GM23248 (cell line): ENCODE data around the gene ENKD1. TPM values are rescaled to one million over a fixed set of nuclear protein-coding genes. Genes with fewer than 3 reads are reported as not detected.
A peak's percentile ranks its signal among the peaks of the same experiment; 100 is the strongest.

Experiments used
- DNase-seq: peaks from one replicate; pipeline ENCODE4 v3.0.0-alpha.2; 2015
- H2AFZ ChIP-seq: fragments of 200-600 bp; sonication (generic); 2 replicates; pipeline ENCODE4 v1.6.1; 2016; ENCODE audit warnings: antibody characterized with exemption
- H3F3A ChIP-seq: fragments of 200-600 bp; sonication (generic); 2 replicates; pipeline ENCODE4 v1.6.1; 2016; ENCODE audit warnings: mild to moderate bottlenecking, antibody characterized with exemption, mixed run types; ENCODE audit not compliant: insufficient read depth
- H3K27ac ChIP-seq: fragments of 200-600 bp; sonication (generic); 2 replicates; pipeline ENCODE4 v1.5.1; 2016; ENCODE audit warnings: mild to moderate bottlenecking
- H3K27me3 ChIP-seq: fragments of 200-600 bp; sonication (generic); replicated peaks from 2 replicates; pipeline ENCODE4 v1.6.1; 2016; ENCODE audit warnings: mild to moderate bottlenecking; ENCODE audit not compliant: insufficient read depth
- H3K36me3 ChIP-seq: fragments of 200-600 bp; sonication (generic); 2 replicates; pipeline ENCODE4 v1.6.1; 2016; ENCODE audit warnings: low read depth, mild to moderate bottlenecking
- H3K4me1 ChIP-seq: fragments of 200-600 bp; sonication (generic); 2 replicates; pipeline ENCODE4 v1.6.1; 2016; ENCODE audit warnings: mild to moderate bottlenecking; ENCODE audit not compliant: insufficient read depth
- H3K4me2 ChIP-seq: fragments of 200-600 bp; sonication (generic); one replicate; pipeline ENCODE4 v1.6.1; 2016; ENCODE audit warnings: mild to moderate bottlenecking; ENCODE audit not compliant: unreplicated experiment
- H3K4me3 ChIP-seq: fragments of 200-600 bp; sonication (generic); 2 replicates; pipeline ENCODE4 v1.5.1; 2016; ENCODE audit warnings: mild to moderate bottlenecking
- H3K79me2 ChIP-seq: fragments of 200-600 bp; sonication (generic); 2 replicates; pipeline ENCODE4 v1.6.1; 2016; ENCODE audit warnings: mild to moderate bottlenecking; ENCODE audit not compliant: insufficient read depth
- H3K9ac ChIP-seq: fragments of 200-600 bp; sonication (generic); 2 replicates; pipeline ENCODE4 v1.6.1; 2016; ENCODE audit warnings: mild to moderate bottlenecking
- H3K9me2 ChIP-seq: fragments of 200-600 bp; sonication (generic); 2 replicates; pipeline ENCODE4 v1.6.1; 2016; ENCODE audit warnings: mixed run types, mild to moderate bottlenecking, moderate library complexity; ENCODE audit not compliant: insufficient read depth
- H3K9me3 ChIP-seq: fragments of 200-600 bp; sonication (generic); one replicate; pipeline ENCODE4 v1.6.1; 2017; ENCODE audit warnings: low read depth
- H4K20me1 ChIP-seq: fragments of 200-600 bp; sonication (generic); 2 replicates; pipeline ENCODE4 v1.6.0; 2016; ENCODE audit not compliant: insufficient read depth
- EZH2 ChIP-seq: fragments of 200-600 bp; sonication (generic); IDR thresholded peaks from 2 replicates; pipeline ENCODE4 v1.6.1; 2018; ENCODE audit warnings: antibody characterized with exemption, mild to moderate bottlenecking; ENCODE audit not compliant: insufficient read depth, poor library complexity, severe bottlenecking
- EZH2phosphoT487 ChIP-seq: fragments of 200-600 bp; sonication (generic); IDR thresholded peaks from 2 replicates; pipeline ENCODE4 v1.6.1; 2018; ENCODE audit warnings: antibody characterized with exemption, moderate library complexity, mild to moderate bottlenecking, low read depth; ENCODE audit not compliant: insufficient read depth
- WGBS, 2 experiments: methylation state at CpG; one replicate each; pipeline ENCODE4 v1.1.6; 2015 to 2017; ENCODE audit warnings: low lambda C conversion rate in 2 of 2, low coverage in 1 of 2; ENCODE audit errors: missing lambda C conversion rate in 2 of 2; 5-methylcytosine and 5-hydroxymethylcytosine counted together
- in situ Hi-C: fragments of 300-500 bp; cut with MboI; formaldehyde crosslinking; loops from 2 replicates; pipeline ENCODE4 v1.15.0; 2020
- polyA plus RNA-seq: library from polyadenylated mRNA; unstranded; fragments of >200 nt; fragmentation: Nextera tagmentation; extraction: Ambion mirVana; gene quantifications from 2 replicates; pipeline ENCODE4 v1.2.1, GENCODE V29; 2016
- total RNA-seq: library from RNA; depleted of rRNA; stranded (reverse); fragments of >200 nt; shearing (Covaris generic); gene quantifications from 2 replicates; pipeline ENCODE4 v1.2.3, GENCODE V29; 2014

Gene ENKD1
- total and polyA plus RNA-seq, 2 experiments from 2014 or later, result 8.3 to 11.2 TPM

- Histone ChIP-seq H2AFZ (peak overlapping the region; percentile 93), H3K79me2 (peaks cover 11% of the 10 kb centered on the region), H3K27ac (peak overlapping the region; percentile 49), H3K4me3 (peak overlapping the region; percentile 82), H4K20me1 (no peaks in the 10 kb centered on the region), H3K9me2 (no peaks in the 10 kb centered on the region), H3K9ac (peak overlapping the region; percentile 79), H3K36me3 (no peaks in the 10 kb centered on the region), H3K9me3 (no peaks in the 10 kb centered on the region), H3F3A (no peaks in the 10 kb centered on the region), H3K4me1 (peaks cover 10% of the 10 kb centered on the region), H3K27me3 (no peaks in the 10 kb centered on the region), H3K4me2 (peak overlapping the region; percentile 82)
- WGBS, 2 experiments, result 9 to 13% methylated on average over 8 to 10 of the region's 10 CpGs
- in situ Hi-C loops, result no loop called here
- no peak for TF ChIP-seq EZH2
- no peak for TF ChIP-seq EZH2phosphoT487
- no peak for DNase-seq
Measured at GRCh38 chr16:67667453-67667816, 885 bp upstream of the ENKD1 start.

GRCh38 chr16:67666032-67666551 lies 458 bp downstream of the ENKD1 start:
- DNase-seq, result peak; percentile 68
- Histone ChIP-seq H3K9me3 (no peaks in the 10 kb centered on the region), H3K36me3 (no peaks in the 10 kb centered on the region), H3K79me2 (peaks cover 11% of the 10 kb centered on the region), H4K20me1 (no peaks in the 10 kb centered on the region), H2AFZ (peak overlapping the region; percentile 93), H3K4me2 (peak overlapping the region; percentile 82), H3K27me3 (no peaks in the 10 kb centered on the region), H3F3A (no peaks in the 10 kb centered on the region), H3K4me3 (peak overlapping the region; percentile 82), H3K27ac (peak overlapping the region; percentile 49), H3K4me1 (peaks cover 10% of the 10 kb centered on the region), H3K9ac (peak overlapping the region; percentile 79), H3K9me2 (no peaks in the 10 kb centered on the region)
- in situ Hi-C loops, result no loop called here
- no peak for TF ChIP-seq EZH2
- no peak for TF ChIP-seq EZH2phosphoT487
- WGBS, 2 experiments, result 0 to 1% methylated on average over 36 to 40 of the region's 46 CpGs

GRCh38 chr16:67665598-67665997 lies 952 bp downstream of the ENKD1 start:
- H3K9ac ChIP-seq, result peak overlapping the region; percentile 79
- WGBS, 2 experiments, result 68 to 71% methylated on average over 5 of the region's 5 CpGs
- no peaks in the 10 kb centered on the region for H3K27me3 ChIP-seq
- no peaks in the 10 kb centered on the region for H3F3A ChIP-seq
- TF ChIP-seq EZH2phosphoT487, result no peak
- no peak for TF ChIP-seq EZH2
- no peak for DNase-seq
- H4K20me1 ChIP-seq, result no peaks in the 10 kb centered on the region
- H3K4me1 ChIP-seq, result peaks cover 10% of the 10 kb centered on the region
- H3K27ac ChIP-seq, result no peak overlapping the region
- H3K9me3 ChIP-seq, result no peaks in the 10 kb centered on the region
- H3K36me3 ChIP-seq, result no peaks in the 10 kb centered on the region
- no peaks in the 10 kb centered on the region for H3K9me2 ChIP-seq
- peak overlapping the region; percentile 82 for H3K4me3 ChIP-seq
- H3K79me2 ChIP-seq, result peaks cover 11% of the 10 kb centered on the region
- H2AFZ ChIP-seq, result peak overlapping the region; percentile 93
- in situ Hi-C loops, result no loop called here
- peak overlapping the region; percentile 82 for H3K4me2 ChIP-seq

GRCh38 chr16:67664871-67665270 lies 1.7 kb downstream of the ENKD1 start:
- no peak overlapping the region for H3K4me3 ChIP-seq
- WGBS, 2 experiments, result 96 to 99% methylated on average over 7 of the region's 7 CpGs
- in situ Hi-C loops, result no loop called here

More at GRCh38 chr16:67664871-67665270, 1.7 kb downstream of the ENKD1 start:
- Histone ChIP-seq H3K27ac (no peak overlapping the region), H3F3A (no peaks in the 10 kb centered on the region), H3K79me2 (peaks cover 11% of the 10 kb centered on the region), H3K4me1 (peaks cover 10% of the 10 kb centered on the region), H3K4me2 (no peak overlapping the region), H3K9ac (no peak overlapping the region), H3K36me3 (no peaks in the 10 kb centered on the region), H3K27me3 (no peaks in the 10 kb centered on the region), H2AFZ (no peak overlapping the region), H3K9me3 (no peaks in the 10 kb centered on the region), H3K9me2 (no peaks in the 10 kb centered on the region), H4K20me1 (no peaks in the 10 kb centered on the region)
- no peak for DNase-seq
- TF ChIP-seq EZH2phosphoT487 (no peak), EZH2 (no peak)
